ENCODE results near the gene CHCHD1.
"Not testable (repeated sequence)": the region's sequence is repeated elsewhere in the genome, so short reads cannot be mapped to it uniquely, and the experiment has no call there.

The CHCHD1 gene

DNA sequence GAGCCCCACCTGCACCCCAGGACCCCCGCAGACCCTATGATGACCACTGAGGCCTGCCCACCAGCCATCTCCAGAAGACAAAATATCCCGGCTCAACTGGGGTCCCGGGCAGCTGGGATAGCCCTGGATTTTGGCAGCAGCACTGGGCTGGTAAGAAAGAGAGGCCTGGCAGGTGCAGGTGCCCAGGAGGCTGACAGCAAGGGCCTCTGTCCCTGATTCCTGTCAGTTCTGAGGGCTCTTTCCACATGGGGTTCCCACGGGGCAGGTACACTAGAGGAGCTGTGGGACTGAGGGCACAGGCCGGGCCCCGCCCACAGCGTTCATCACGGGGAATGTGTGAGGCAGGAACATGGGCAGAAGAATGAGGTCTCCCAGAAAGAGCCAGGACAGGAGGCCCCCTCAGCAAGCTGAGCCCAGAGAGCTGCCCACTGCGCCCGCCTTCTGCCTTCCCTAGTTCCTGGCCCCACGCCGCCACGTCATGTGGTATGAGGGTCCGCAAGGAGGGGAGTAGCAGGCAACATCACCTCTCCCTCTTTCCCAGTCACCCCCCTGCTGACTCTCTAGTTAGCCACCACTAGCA, 42.4 kb downstream of the CHCHD1 start:
- H3K27me3 Mint-ChIP-seq, result no peaks in the 10 kb centered on the region
- no peaks in the 10 kb centered on the region for H3K9me3 Mint-ChIP-seq (ENCODE audit: low read depth)
- H3K4me1 Mint-ChIP-seq (ENCODE audit: low read depth), result no peaks in the 10 kb centered on the region
- no peak overlapping the region for H3K27ac Mint-ChIP-seq
- H3K4me3 Mint-ChIP-seq, result no peak overlapping the region
- H3K36me3 Mint-ChIP-seq, result no peaks in the 10 kb centered on the region

DNA sequence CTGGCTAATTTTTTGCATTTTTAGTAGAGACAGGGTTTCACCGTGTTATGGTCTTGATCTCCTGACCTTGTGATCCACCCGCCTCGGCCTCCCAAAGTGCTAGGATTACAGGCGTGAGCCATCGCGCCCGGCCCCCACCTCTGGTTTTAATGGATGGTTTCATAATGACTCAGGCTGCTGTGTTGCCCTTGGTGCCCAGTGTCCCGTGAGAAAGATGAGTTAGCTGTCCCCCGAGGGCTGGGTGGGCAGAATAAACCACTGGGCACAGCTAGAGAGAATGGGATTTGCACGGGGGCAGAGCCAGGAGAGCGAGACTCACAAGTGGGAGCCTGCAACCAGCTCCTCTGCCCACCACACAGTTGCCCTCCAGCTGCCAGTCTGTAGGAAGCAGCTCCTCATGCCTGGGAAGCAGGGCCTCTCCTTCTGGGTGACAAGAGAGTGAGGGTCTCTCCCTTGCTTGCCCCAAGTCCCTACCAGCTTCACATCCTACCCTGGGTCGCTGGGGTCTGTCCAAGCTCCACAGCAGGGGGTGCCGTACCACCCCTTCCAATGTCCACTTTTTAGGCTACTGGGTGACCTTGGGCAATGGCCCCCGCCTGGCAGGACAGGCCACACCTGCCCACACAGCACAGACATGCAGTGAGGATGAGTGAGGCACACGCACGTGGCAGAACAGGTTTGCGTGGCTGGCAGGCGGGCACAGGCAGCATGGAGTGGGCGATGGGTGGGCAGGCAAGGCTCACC, 45.7 kb downstream of the CHCHD1 start:
- Mint-ChIP-seq H3K4me1 (ENCODE audit: low read depth) (no peaks in the 10 kb centered on the region), H3K4me3 (no peak overlapping the region), H3K27me3 (no peaks in the 10 kb centered on the region), H3K9me3 (ENCODE audit: low read depth) (no peaks in the 10 kb centered on the region), H3K27ac (no peak overlapping the region), H3K36me3 (no peaks in the 10 kb centered on the region)

GRCh38 chr10:73828161-73828560, 46.3 kb downstream of the CHCHD1 start:
- Mint-ChIP-seq H3K27ac (no peak overlapping the region), H3K9me3 (ENCODE audit: low read depth) (no peaks in the 10 kb centered on the region)

GRCh38 chr10:73829090-73829489, 47.2 kb downstream of the CHCHD1 start:
- not testable (repeated sequence) for H3K27me3 Mint-ChIP-seq; H3K36me3 Mint-ChIP-seq; H3K9me3 Mint-ChIP-seq (ENCODE audit: low read depth); H3K4me1 Mint-ChIP-seq (ENCODE audit: low read depth); H3K27ac Mint-ChIP-seq; H3K4me3 Mint-ChIP-seq

More at GRCh38 chr10:73828161-73828560, 46.3 kb downstream of the CHCHD1 start:
- Mint-ChIP-seq H3K36me3 (no peaks in the 10 kb centered on the region), H3K4me3 (no peak overlapping the region), H3K27me3 (no peaks in the 10 kb centered on the region), H3K4me1 (ENCODE audit: low read depth) (no peaks in the 10 kb centered on the region)
